GM19043 (cell line): ENCODE data around the gene CNIH3.
"Not testable (repeated sequence)": the region's sequence is repeated elsewhere in the genome, so short reads cannot be mapped to it uniquely, and the experiment has no call there.

Experiments
- ATAC-seq: cut with Tn5 transposase; IDR thresholded peaks from one replicate; pipeline ENCODE4 v1.9.1; 2021; ENCODE audit warnings: low read depth; ENCODE audit not compliant: unreplicated experiment

CNIH3 gene

DNA sequence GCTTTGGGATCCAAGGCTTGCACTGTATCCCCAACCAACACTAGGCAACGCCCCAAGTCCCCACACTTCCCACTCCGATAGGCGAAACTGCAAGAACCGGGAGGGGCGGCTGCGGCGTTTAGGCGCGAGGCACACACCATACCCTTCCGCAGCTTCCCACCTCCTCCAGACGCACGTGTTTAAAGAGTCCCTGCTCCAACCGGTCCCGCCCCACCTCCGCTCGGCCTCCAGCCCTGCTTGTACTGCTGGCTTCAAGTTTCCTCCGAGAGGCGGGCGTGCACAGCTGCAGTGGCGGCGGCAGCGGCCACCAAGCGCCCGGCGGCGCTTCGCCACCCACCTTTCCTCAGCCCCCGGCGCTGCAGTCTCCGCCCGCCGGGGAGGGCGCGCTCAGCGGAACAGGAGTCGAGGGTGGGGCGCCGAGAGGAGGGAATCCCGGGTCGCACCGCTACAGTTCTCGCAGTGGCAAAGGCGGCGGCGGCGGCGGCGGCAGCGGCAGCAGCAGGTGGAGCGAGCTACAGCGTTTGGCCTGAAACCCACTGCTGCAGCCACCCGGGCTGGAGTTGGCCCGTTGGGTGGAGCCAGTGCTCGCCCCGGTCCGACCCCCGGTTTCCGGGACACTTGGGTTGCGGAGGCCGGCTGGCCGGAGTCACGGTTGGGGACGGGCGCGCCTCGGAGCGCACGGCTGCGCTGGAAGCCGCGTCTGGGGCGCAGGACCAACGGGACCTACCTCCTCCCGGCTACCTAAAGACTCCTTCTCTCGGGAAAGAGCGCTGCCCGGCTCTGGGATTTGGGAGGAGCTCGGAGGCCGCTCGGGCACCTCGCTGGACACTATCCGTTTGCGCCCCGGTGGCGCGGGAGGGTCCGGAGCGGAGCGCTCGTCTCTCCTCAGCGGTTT is at the start of gene CNIH3:
Gene CNIH3 (plus strand): TSS at position 457 of the 895 bp plus-strand sequence. CDS start 858 bp downstream, outside the sequence.
- no peak for ATAC-seq

- ATAC-seq = not testable (repeated sequence)
Measured at GRCh38 chr1:224566492-224566891, 49.6 kb upstream of the CNIH3 start.

DNA sequence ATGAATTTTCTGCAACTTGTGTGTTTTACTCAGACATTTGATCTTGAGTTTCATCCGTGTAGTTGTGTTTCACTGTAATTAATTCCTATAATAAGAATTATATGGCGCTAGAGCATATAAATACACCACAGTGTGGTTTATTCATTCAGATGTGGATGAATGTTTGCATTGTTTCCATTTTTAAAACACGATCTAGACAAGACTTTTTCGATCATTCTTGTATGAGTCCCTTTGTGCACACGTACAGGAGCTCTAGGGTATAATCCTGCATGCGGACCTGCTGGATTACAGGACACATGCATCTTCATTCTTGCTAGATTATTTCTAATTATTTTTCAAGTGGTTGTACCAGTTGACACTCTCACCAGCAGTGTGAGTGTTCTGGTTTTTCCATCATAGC is 46.8 kb upstream of the CNIH3 start:
- no peak for ATAC-seq

DNA sequence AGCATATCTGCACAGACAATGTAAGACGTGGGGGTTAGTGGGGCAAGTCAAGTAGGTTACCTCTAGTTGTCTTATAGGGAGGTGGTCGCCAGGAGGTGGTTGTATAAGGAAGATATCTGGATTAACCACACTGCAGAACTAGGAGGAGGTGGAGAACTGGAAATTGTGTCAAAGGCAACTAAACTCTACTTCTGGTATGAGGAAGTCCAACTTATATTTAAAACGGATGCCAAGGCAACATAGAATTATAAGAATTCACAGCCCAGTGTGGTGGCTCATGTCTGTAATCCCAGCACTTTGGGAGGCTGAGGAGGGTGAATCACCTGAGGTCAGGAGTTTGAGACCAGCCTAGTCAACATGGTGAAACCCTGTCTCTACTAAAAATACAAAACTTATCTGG is 44.1 kb upstream of the CNIH3 start:
- ATAC-seq = not testable (repeated sequence)

DNA sequence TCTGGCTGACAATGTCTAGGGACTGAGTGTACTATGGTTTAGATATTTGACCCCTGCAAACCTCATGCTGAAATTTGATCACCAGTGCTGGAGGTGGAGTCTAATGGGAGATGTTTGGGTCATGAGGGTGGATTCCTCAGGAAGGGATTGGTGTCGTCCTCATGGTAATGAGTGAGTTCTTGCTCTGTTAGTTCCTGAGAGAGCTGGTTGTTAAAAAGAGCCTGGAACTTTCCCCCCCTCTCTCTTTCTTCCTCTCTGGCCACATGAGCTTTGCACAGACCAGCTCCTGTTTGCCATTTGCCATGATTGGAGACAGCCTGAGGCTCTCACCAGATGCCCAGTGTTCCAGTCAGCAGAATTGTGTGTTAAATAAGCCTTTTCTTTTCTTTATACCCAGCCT is 36.6 kb upstream of the CNIH3 start:
- no peak for ATAC-seq

DNA sequence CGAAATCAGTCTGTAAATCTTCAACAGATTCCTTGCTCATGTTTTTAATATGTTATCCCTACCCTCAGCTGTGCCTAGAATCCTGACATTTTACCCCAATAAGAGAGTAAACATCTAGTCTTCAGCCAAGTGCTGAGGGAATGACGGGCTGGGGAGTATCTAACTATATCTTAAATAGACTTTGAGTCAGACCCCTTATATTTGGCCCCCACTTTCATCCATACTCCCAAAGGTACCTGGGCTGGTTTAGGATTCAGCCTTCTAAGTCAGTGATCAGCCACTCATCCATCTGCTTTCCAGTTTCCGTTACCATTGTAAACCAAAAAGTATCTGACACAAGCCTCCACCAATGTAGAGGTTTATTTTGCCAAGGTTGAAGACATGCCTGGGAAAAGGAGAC is 36.1 kb upstream of the CNIH3 start:
- no peak for ATAC-seq

DNA sequence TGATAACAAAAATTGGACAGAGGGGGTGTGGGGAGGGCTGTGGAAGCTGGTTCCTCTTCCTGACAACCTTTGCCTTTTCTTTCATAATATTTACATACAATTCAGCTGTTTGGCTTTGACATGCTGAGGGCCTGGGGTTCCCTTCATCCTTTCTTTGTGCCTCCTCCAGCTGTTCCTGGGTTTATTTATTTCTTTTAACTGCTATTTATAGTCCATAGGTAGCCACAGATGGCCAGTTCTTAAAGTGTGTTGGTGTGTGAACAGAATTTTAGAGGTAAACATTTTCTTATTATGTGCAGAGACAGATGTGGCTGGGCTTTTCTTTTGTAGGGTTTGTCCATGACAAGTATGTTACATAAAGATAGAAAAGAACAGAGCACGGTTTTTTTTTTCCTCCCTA is 34.1 kb upstream of the CNIH3 start:
- ATAC-seq = no peak

- ATAC-seq = no peak
Measured at GRCh38 chr1:224583774-224584173, 32.3 kb upstream of the CNIH3 start.

GRCh38 chr1:224585051-224585450 is 31.1 kb upstream of the CNIH3 start:
- no peak for ATAC-seq

DNA sequence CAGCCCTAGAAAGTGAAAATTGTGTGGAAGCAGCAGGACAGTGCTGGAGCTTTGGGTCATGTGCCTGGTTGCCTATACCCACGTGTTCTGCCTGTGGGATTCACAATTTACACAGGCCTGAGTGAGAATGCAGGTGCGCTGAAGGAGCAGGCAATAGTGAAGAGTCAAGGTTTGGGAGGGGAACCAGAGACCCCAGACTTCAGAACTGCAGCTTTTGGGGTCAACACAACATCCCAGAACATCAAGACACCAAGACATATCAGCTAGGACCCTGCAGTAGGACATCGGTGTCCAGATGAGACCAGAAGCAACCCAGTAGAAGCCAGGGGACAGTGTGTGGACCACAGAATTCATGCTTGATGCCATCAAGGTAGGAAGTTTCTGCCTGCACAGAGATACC is 29.1 kb upstream of the CNIH3 start:
- ATAC-seq = no peak

- no peak for ATAC-seq
Measured at GRCh38 chr1:224588515-224588914, 27.6 kb upstream of the CNIH3 start.

GRCh38 chr1:224589006-224589405 is 27.1 kb upstream of the CNIH3 start:
- no peak for ATAC-seq

GRCh38 chr1:224591326-224591725 is 24.8 kb upstream of the CNIH3 start:
- ATAC-seq = no peak

GRCh38 chr1:224592636-224593582 is 23.2 kb upstream of the CNIH3 start:
- peak; percentile 63 for ATAC-seq

DNA sequence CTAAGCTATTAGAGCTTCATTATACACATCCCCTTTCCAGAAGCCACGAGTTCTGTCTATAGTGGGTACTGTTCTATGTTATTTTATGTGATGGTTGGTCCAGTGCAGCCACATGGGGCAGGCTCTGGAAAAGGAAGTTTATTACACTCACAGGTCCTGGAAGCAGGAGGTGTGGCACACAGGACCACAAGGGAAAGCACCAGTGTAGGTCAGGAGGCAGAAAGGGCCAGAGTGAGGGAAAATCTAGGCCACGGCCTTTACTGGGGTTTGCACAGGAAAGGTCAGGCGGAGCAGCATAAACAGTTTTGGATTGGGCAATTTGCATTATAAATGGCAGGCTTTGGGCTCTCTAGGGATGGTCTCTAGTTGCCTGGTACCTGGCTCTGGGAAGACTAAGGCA is 21.8 kb upstream of the CNIH3 start:
- ATAC-seq = no peak

GRCh38 chr1:224594851-224595250 is 21.3 kb upstream of the CNIH3 start:
- no peak for ATAC-seq

DNA sequence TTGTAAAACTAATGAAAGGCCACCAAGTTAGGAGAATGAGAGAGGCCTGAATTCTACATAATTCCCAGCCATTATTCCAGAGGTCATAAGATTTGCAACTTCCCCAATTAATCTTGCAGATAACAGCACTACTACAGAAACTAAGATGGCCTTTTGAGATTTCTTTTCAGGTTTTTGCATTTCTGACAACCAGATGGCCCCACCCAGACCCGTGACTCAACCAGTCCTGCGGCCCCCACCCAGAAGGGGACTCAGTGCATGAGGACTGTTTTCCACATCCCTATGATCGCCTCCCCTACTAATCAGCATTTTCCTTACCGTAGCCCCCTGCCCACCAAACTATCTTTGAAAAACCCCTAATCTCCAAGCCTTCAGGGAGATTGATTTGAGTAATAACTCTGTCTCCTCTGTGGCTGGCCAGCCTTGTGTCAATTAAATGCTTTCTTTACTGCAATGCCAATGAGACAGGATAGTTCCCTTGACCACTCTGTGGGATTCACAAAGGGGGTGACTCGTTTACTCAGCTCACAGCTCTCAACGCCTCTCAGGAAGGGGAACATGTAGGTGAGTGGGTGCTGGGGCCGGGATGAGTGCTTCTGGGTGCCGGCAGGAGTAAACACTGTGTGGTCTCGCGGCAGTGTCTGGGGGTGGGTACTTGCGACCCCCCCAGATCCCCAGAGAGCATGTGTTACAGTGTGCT is 10.5 kb upstream of the CNIH3 start:
- ATAC-seq = no peak

DNA sequence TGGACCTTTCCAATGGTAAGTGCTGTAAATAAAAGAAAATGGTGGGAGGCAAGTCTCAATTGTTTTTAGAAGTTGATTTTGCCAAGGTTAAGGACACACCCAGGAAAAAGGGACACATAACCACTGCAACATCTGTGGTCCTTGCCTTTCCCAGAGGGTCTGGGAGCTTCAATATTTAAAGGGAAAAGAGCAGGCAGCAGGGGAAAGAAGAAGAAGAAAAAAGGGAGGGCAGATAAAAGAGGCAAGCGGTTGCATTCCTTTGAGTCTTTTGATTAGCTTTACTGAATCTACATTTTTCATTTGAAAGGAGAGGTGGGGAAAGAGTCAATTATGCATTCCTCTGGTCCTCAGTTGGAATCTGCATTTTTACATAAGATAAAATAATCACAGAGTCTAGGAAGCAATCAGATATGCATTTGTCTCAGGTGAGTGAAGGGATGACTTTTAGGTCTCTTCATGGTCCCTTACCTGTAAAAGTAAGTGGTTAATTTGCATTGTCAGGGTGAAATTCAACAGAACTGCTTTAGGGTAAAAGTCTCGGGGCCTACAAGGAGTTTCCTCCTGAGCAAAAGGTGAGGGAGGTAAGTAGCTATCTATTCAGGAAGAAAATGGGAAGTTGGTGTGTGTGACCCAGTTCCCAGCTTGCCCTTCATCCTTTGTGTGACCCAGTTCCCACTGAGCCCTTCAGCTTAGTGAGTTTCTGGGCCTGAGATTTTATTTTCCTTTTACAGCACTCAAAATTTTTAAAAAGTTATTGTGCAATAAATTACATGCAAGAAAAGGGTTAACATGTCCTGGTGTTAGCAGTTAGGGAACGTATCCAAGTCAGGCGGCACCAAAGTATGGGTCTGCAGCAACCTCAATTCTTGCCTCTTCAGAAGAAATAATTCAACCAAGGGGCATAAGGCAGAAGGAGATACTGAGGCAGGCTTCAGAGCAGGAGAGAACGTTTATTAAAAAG is 8.6 kb upstream of the CNIH3 start:
- no peak for ATAC-seq

DNA sequence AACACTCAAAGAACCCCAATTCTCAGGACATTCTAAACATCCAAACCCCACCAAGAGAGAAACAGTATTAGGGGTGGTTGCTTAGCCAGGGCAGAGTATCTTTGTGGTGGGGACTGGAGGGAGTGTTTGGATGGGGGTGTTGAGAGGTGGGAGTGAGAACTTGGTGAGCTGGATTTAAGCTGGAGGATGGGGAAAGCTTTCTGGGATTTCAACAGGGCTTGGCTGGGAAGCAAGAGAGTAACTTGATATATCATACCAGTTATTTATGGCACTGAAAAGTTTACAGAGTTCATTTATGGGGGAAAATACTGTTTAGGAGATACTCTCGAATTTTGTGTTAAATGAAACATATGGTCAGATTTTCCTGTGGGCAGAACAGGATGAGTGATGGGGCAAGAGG is 6.8 kb upstream of the CNIH3 start:
- no peak for ATAC-seq

DNA sequence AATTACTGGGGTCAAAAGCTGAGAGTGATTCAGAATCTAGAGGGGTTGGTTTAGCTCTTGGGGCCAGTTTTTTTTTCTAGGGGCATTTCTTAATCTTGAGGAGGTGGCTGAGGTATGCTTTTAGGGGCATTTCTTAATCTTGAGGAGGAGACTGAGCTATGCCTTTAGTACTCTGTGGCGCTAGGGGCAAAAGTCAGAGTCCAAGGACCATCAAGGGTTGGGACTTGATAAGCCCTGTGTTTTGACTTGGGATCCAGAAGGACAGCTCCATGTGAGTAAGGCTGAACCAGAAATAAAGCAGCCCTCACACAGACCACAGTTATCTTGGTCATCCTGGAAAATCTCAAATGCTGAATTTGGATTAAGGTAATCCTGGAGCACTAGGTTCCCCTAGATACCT is 3.9 kb upstream of the CNIH3 start:
- ATAC-seq = no peak
